ENCODE data around the gene KCNN2. TPM values are rescaled to one million over a fixed set of nuclear protein-coding genes. Genes with fewer than 3 reads are reported as not detected.

The KCNN2 gene
- total and polyA plus RNA-seq, 2 of the 4 experiments (the other 2 are of a cell fraction): 2.2 to 8.8 TPM

- in situ Hi-C loops (cut with MboI; ENCODE audit: low sequenced_read_pairs): loop anchor here (5.0 to 10.0 kb wide), 4 partner anchors 85 to 840 kb away; partner anchors contain the start of gene KCNN2
- Histone ChIP-seq H2BK20ac (ENCODE audit: low read depth, low read length) (no peak overlapping the region), H4K20me1 (ENCODE audit: insufficient read depth, low read length) (no peaks in the 10 kb centered on the region), H3K9me1 (ENCODE audit: insufficient read depth, low read length) (no peaks in the 10 kb centered on the region), H4K91ac (ENCODE audit: insufficient read depth, low read depth, low read length) (no peak overlapping the region), H3K4ac (ENCODE audit: low read depth, low read length) (no peak overlapping the region), H3K56ac (ENCODE audit: extremely low read depth, insufficient read depth, low read length) (no peak overlapping the region), H2AK9ac (replicated peaks; ENCODE audit: low read depth, low read length, poor library complexity) (no peak overlapping the region), H3K14ac (replicated peaks; ENCODE audit: low read depth, low read length) (no peak overlapping the region), H2BK5ac (ENCODE audit: low read depth, low read length, poor library complexity, severe bottlenecking) (no peak overlapping the region), H4K8ac (ENCODE audit: low read depth in 2 of 2, low read length in 2 of 2) (no peak overlapping the region), H2BK15ac (ENCODE audit: low read depth, low read length) (no peak overlapping the region), H3K27ac (ENCODE audit: insufficient read depth, low read length) (no peak overlapping the region), H3K4me2 (ENCODE audit: low read depth, low read length) (no peak overlapping the region), H2BK120ac (ENCODE audit: low read depth, low read length) (no peak overlapping the region), H2AFZ (replicated peaks; ENCODE audit: low read length, poor library complexity) (no peak overlapping the region), H3K4me3 (ENCODE audit: insufficient read depth, low read depth, low read length) (no peak overlapping the region), H3K23ac (ENCODE audit: low read depth, low read length) (no peak overlapping the region), H2AK5ac (ENCODE audit: low read depth, low read length) (no peak overlapping the region), H3K18ac (ENCODE audit: low read depth, low read length) (no peak overlapping the region), H3K4me1 (ENCODE audit: control insufficient read depth, insufficient read depth, low read length) (no peaks in the 10 kb centered on the region), H4K5ac (ENCODE audit: low read depth, low read length) (no peak overlapping the region), H3K9ac (ENCODE audit: low read depth, low read length) (no peak overlapping the region), H3K36me3 (ENCODE audit: control insufficient read depth, insufficient read depth, low read length) (no peaks in the 10 kb centered on the region), H3K27me3 (ENCODE audit: control insufficient read depth, insufficient read depth, low read length) (no peaks in the 10 kb centered on the region), H3K9me3 (ENCODE audit: control insufficient read depth, insufficient read depth, low read length) (no peaks in the 10 kb centered on the region), H3K79me1 (ENCODE audit: low read depth in 1 of 2, low read length in 2 of 2) (no peaks in the 10 kb centered on the region; a peak in 1 of 4 replicates)
- dilution Hi-C loops (cut with HindIII; ENCODE audit: low sequenced_read_pairs, unreplicated experiment): no loop called here
- TF ChIP-seq RAD21 (IDR thresholded peaks at IDR 0.05; ENCODE audit: low read length) (peak; percentile 20; the same call in 1 of the 2 replicates), NFE2L2 (IDR thresholded peaks at IDR 0.05; ENCODE audit: low read depth, low read length) (no peak)
- ATAC-seq (ENCODE audit: low read depth) (no peak), DNase-seq (peak; percentile 3)
- WGBS, 2 experiments (ENCODE audit: extremely low coverage in 2 of 2, insufficient read length in 1 of 2): no CpG with 5 or more reads among the region's 1 CpG
- CTCF ChIA-PET: interaction anchor here (0.5 to 3.1 kb wide), 10 partner anchors 10 to 835 kb away, joined by 3 to 15 read pairs (median 3); no protein-coding TSS in a partner anchor
- POLR2A ChIA-PET (ENCODE audit: unreplicated experiment): no interaction called here
- no TSS peak for BruUV-seq (replicated peaks)
- intact Hi-C loops (cut with micrococcal nuclease): loop anchor here (1.0 kb wide), 1 partner anchor 832 kb away; no protein-coding TSS in a partner anchor
Observed at GRCh38 chr5:114447084-114447773, 85.4 kb downstream of the KCNN2 start.

Measured in IMR-90 (cell line).